Endothelial cell of umbilical vein (primary cell): ENCODE results near the gene RETREG3. TPM values are rescaled to one million over a fixed set of nuclear protein-coding genes. Genes with fewer than 3 reads are reported as not detected.

Source experiments
- BruUV-seq: library from RNA; stranded (reverse); fragments of 400-500 nt; replicated peaks from 2 replicates; lab custom pipeline; 2021; lab: Mats Ljungman, UMichigan
- CTCF ChIA-PET: fragments of 300-600, 350-600 bp; sonication (Branson Sonifier 250); formaldehyde crosslinking; loops from one replicate; lab custom pipeline; 2021; ENCODE audit warnings: antibody characterized with exemption, inconsistent platforms; lab: Charles Lee
- POLR2A ChIA-PET: fragments of 300-600, 350-600 bp; sonication (Branson Sonifier 250); formaldehyde crosslinking; loops from one replicate; lab custom pipeline; 2021; ENCODE audit warnings: antibody characterized with exemption, inconsistent platforms; lab: Charles Lee
- DNase-seq: peaks from one replicate; pipeline ENCODE4 v3.0.0-alpha.2; 2011; ENCODE audit warnings: low read depth, low spot score
- FAIRE-seq: peaks from 2 replicates; lab custom pipeline; 2011; peaks lifted over from hg19 to GRCh38; lab: Jason Lieb, UNC
- H2AFZ ChIP-seq: 2 replicates; pipeline ENCODE4 v1.6.0; 2012; ENCODE audit warnings: low read depth, low read length, control low read depth, inconsistent platforms
- H3K27ac ChIP-seq: 2 replicates; pipeline ENCODE4 v1.5.1; 2011; ENCODE audit warnings: low read depth, mild to moderate bottlenecking, control low read depth, low read length, moderate library complexity; ENCODE audit not compliant: insufficient read depth
- H3K27me3 ChIP-seq, 2 experiments: 2 replicates each; pipeline versions ENCODE4 v1.6.0 to v1.6.1; 2011; ENCODE audit warnings: low read length in 2 of 2, mixed read lengths in 1 of 2; ENCODE audit not compliant: control insufficient read depth in 2 of 2, insufficient read depth in 2 of 2
- H3K36me3 ChIP-seq, 2 experiments: 2 replicates in 1 of 2; 3 replicates in 1 of 2; pipeline ENCODE4 v1.5.1; 2011; ENCODE audit warnings: low read length in 2 of 2, mild to moderate bottlenecking in 1 of 2, moderate library complexity in 1 of 2; ENCODE audit not compliant: control insufficient read depth in 2 of 2, insufficient read depth in 2 of 2; ENCODE audit errors: extremely low read depth in 1 of 2
- H3K4me1 ChIP-seq: 3 replicates; pipeline ENCODE4 v1.5.1; 2011; ENCODE audit warnings: mild to moderate bottlenecking, low read length; ENCODE audit not compliant: control insufficient read depth, insufficient read depth; ENCODE audit errors: extremely low read depth
- H3K4me2 ChIP-seq: 2 replicates; pipeline ENCODE4 v1.6.1; 2011; ENCODE audit warnings: low read length, control low read depth, mixed read lengths; ENCODE audit not compliant: insufficient read depth
- H3K4me3 ChIP-seq, 3 experiments: fragments of 200-600 bp in 1 of 3; sonication (generic), shearing (Covaris generic) in 1 of 3; replicated peaks in 1 of 3; 2 replicates each; pipeline ENCODE4 v1.5.1; 2011 to 2016; ENCODE audit warnings: control low read depth in 3 of 3, low read length in 3 of 3, mild to moderate bottlenecking in 2 of 3, inconsistent platforms in 1 of 3, low read depth in 1 of 3, moderate library complexity in 1 of 3; ENCODE audit not compliant: insufficient read depth in 1 of 3
- H3K79me2 ChIP-seq: 2 replicates; pipeline ENCODE4 v1.6.0; 2012; ENCODE audit warnings: low read length, inconsistent platforms; ENCODE audit not compliant: control insufficient read depth, insufficient read depth
- H3K9ac ChIP-seq: replicated peaks from 2 replicates; pipeline ENCODE3; 2011; ENCODE audit warnings: low read length, control low read depth; ENCODE audit not compliant: insufficient read depth; ENCODE audit errors: extremely low read depth
- H3K9me1 ChIP-seq: replicated peaks from 3 replicates; pipeline ENCODE4 v1.6.0; 2011; ENCODE audit warnings: mild to moderate bottlenecking, low read length; ENCODE audit not compliant: control insufficient read depth, insufficient read depth; ENCODE audit errors: extremely low read depth
- H3K9me3 ChIP-seq: replicated peaks from 2 replicates; pipeline ENCODE4 v1.5.1; 2012; ENCODE audit warnings: low read length, inconsistent platforms; ENCODE audit not compliant: control insufficient read depth, insufficient read depth
- H4K20me1 ChIP-seq: replicated peaks from 2 replicates; pipeline ENCODE3; 2011; ENCODE audit warnings: mild to moderate bottlenecking, low read length; ENCODE audit not compliant: control insufficient read depth, insufficient read depth; ENCODE audit errors: extremely low read depth
- CTCF ChIP-seq, 2 donors: IDR thresholded peaks; 1 replicate in 1 of 2; 2 replicates in 1 of 2; pipeline ENCODE4 v1.5.1; 2011; ENCODE audit warnings: low read length in 2 of 2, mild to moderate bottlenecking in 2 of 2, moderate library complexity in 2 of 2, control low read depth in 1 of 2, inconsistent platforms in 1 of 2, low read depth in 1 of 2; ENCODE audit not compliant: insufficient read depth in 1 of 2; ENCODE audit errors: extremely low read depth in 1 of 2
- EZH2 ChIP-seq: IDR thresholded peaks from 2 replicates; pipeline ENCODE4 v1.6.1; 2012; ENCODE audit warnings: borderline replicate concordance, low read depth, mild to moderate bottlenecking, moderate library complexity, low read length, inconsistent platforms; ENCODE audit not compliant: severe bottlenecking
- FOS ChIP-seq: IDR thresholded peaks from 2 replicates; pipeline ENCODE4 v1.6.1; 2011; ENCODE audit warnings: mild to moderate bottlenecking, low read length, moderate library complexity, borderline replicate concordance; ENCODE audit not compliant: insufficient read depth
- GATA2 ChIP-seq: IDR thresholded peaks from 2 replicates; pipeline ENCODE4 v1.7.0; 2011; ENCODE audit warnings: low read depth, mild to moderate bottlenecking, moderate library complexity, mixed read lengths, low read length; ENCODE audit not compliant: insufficient read length, insufficient read depth
- JUN ChIP-seq: IDR thresholded peaks from 2 replicates; pipeline ENCODE4 v1.6.1; 2011; ENCODE audit warnings: borderline replicate concordance, low read depth; ENCODE audit not compliant: insufficient read length, insufficient read depth
- MYC ChIP-seq: IDR thresholded peaks from one replicate; pipeline ENCODE4 v1.6.1; 2011; ENCODE audit warnings: mild to moderate bottlenecking, low read depth, low read length
- POLR2A ChIP-seq: IDR thresholded peaks from 2 replicates; pipeline ENCODE4 v1.6.1; 2012; ENCODE audit warnings: low read depth, mild to moderate bottlenecking, control low read depth, low read length
- POLR2AphosphoS5 ChIP-seq: IDR thresholded peaks from 2 replicates; pipeline ENCODE4 v1.6.1; 2012; ENCODE audit warnings: low read depth, mild to moderate bottlenecking, control low read depth, low read length, moderate library complexity; ENCODE audit not compliant: insufficient read depth
- dilution Hi-C: fragments of 300-500 bp; cut with MboI; formaldehyde crosslinking; loops from one replicate; pipeline ENCODE4 v1.15.0; 2019; ENCODE audit warnings: low sequenced_read_pairs; ENCODE audit not compliant: extremely low pct_ligation_motif_present
- intact Hi-C: fragments of 100-400 bp; cut with micrococcal nuclease; formaldehyde crosslinking; loops from one replicate; pipeline ENCODE4 v1.10.0; 2022
- polyA plus RNA-seq, 4 experiments: library from polyadenylated mRNA; depleted of rRNA in 3 of 4; stranded (reverse) in 3 of 4; unstranded in 1 of 4; fragments of >200 nt; gene quantifications; 2 replicates each; pipeline versions ENCODE4 v1.2.1 to v1.2.3, GENCODE V29; 2011 to 2012; ENCODE audit warnings: missing spikeins in 1 of 4
- total RNA-seq: library from RNA; stranded (reverse); gene quantifications from 2 replicates; pipeline ENCODE4 v1.2.3, GENCODE V29; 2021
- TF ChIP-seq, protein P1 (sequence below): IDR thresholded peaks from 2 replicates; pipeline ENCODE4 v1.6.1; 2011; ENCODE audit not compliant: insufficient read depth, insufficient read length

RETREG3 gene
- total and polyA plus RNA-seq, 2 donors (not counting 3 experiments of a cell fraction or from before 2014, with no cell fraction given), result 36.2 to 53.4 TPM

GRCh38 chr17:42562388-42563142, 46.6 kb downstream of the RETREG3 start:
- no peaks in the 10 kb centered on the region for H3K27me3 ChIP-seq
- peaks cover 26% of the 10 kb centered on the region for H3K4me1 ChIP-seq
- no peaks in the 10 kb centered on the region for H3K9me3 ChIP-seq
- peaks cover 25% of the 10 kb centered on the region for H3K79me2 ChIP-seq
- TSS peak; percentile 54 for BruUV-seq
- H3K9me1 ChIP-seq, result no peaks in the 10 kb centered on the region
- peak; percentile 43 for FAIRE-seq
- CTCF ChIA-PET, result interaction anchor here (2.1 kb wide), 1 partner anchor 15 kb away, joined by 9 read pairs; the partner anchor contains the start of gene PSMC3IP
- H3K4me3 ChIP-seq, result peak overlapping the region; percentile 79 to 88 (median 88)
- peak overlapping the region; percentile 22 for H2AFZ ChIP-seq
- no peak for DNase-seq
- H3K9ac ChIP-seq, result peak overlapping the region; percentile 90
- TF ChIP-seq EZH2 (no peak), POLR2A (no peak), POLR2AphosphoS5 (no peak), FOS (no peak), GATA2 (no peak), JUN (no peak), CTCF (IDR thresholded peaks at IDR 0.05; ENCODE audit: extremely low read depth in 1 of 2, insufficient read depth in 1 of 2, low read depth in 1 of 2, low read length in 2 of 2) (no peak), MYC (no peak)
- TF ChIP-seq, protein P1, sequence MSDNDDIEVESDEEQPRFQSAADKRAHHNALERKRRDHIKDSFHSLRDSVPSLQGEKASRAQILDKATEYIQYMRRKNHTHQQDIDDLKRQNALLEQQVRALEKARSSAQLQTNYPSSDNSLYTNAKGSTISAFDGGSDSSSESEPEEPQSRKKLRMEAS, result no peak
- H3K36me3 ChIP-seq, result peaks cover 4 to 21% of the 10 kb centered on the region in 2 experiments
- H3K4me2 ChIP-seq, result peak overlapping the region; percentile 75
- dilution Hi-C loops (no loop called here), intact Hi-C loops (no loop called here)
- POLR2A ChIA-PET, result no interaction called here
- no peaks in the 10 kb centered on the region for H4K20me1 ChIP-seq
- H3K27ac ChIP-seq, result peak overlapping the region; percentile 72
